HL-60 (cell line): ENCODE results near the gene TNFRSF1B.

Experiments
- DNase-seq, 2 experiments: peaks; one replicate each; pipeline ENCODE4 v3.0.0-alpha.2; 2010 to 2020; ENCODE audit warnings: low read depth in 1 of 2, low spot score in 1 of 2
- H3K27ac ChIP-seq: fragments of 250-450 bp; sonication (Bioruptor Pico); replicated peaks from 2 replicates; pipeline ENCODE4 v1.5.1; 2020; ENCODE audit warnings: mild to moderate bottlenecking, moderate library complexity
- H3K27me3 ChIP-seq: fragments of 250-450 bp; sonication (Bioruptor Pico); 2 replicates; pipeline ENCODE4 v1.5.1; 2021; ENCODE audit warnings: mild to moderate bottlenecking, moderate library complexity; ENCODE audit not compliant: insufficient read depth, poor library complexity, severe bottlenecking
- H3K4me3 ChIP-seq: replicated peaks from 2 replicates; pipeline ENCODE4 v1.5.1; 2011; ENCODE audit warnings: mild to moderate bottlenecking, control low read depth, low read length; ENCODE audit not compliant: insufficient read depth
- CTCF ChIP-seq: IDR thresholded peaks from one replicate; pipeline ENCODE4 v1.5.1; 2011; ENCODE audit warnings: low read length, control low read depth, inconsistent platforms; ENCODE audit not compliant: insufficient read depth
- GABPA ChIP-seq: IDR thresholded peaks from 2 replicates; pipeline ENCODE4 v1.6.1; 2012; ENCODE audit warnings: low read depth
- POLR2AphosphoS5 ChIP-seq: IDR thresholded peaks from 2 replicates; pipeline ENCODE4 v1.6.1; 2012; ENCODE audit warnings: low read depth
- REST ChIP-seq: IDR thresholded peaks from 2 replicates; pipeline ENCODE4 v1.6.1; 2012; ENCODE audit warnings: low read depth; ENCODE audit not compliant: insufficient replicate concordance
- SPI1 ChIP-seq: IDR thresholded peaks from 2 replicates; pipeline ENCODE4 v1.6.1; 2012; ENCODE audit warnings: low read depth, mild to moderate bottlenecking, borderline replicate concordance

Gene TNFRSF1B

GRCh38 chr1:12128120-12128519 is 38.7 kb upstream of the TNFRSF1B start:
- Histone ChIP-seq H3K27ac (no peak overlapping the region), H3K27me3 (no peaks in the 10 kb centered on the region), H3K4me3 (no peak overlapping the region)
- DNase-seq: no peak
- TF ChIP-seq CTCF (no peak), SPI1 (no peak), REST (no peak), GABPA (no peak), POLR2AphosphoS5 (no peak)

GRCh38 chr1:12129624-12130023 is 37.2 kb upstream of the TNFRSF1B start:
- no peak for DNase-seq
- H3K27me3 ChIP-seq: no peaks in the 10 kb centered on the region
- H3K4me3 ChIP-seq: no peak overlapping the region
- TF ChIP-seq REST: no peak
- TF ChIP-seq POLR2AphosphoS5: no peak
- no peak for TF ChIP-seq GABPA
- no peak for TF ChIP-seq SPI1
- TF ChIP-seq CTCF: no peak
- H3K27ac ChIP-seq: no peak overlapping the region

- Histone ChIP-seq H3K4me3 (no peak overlapping the region), H3K27me3 (no peaks in the 10 kb centered on the region), H3K27ac (no peak overlapping the region)
- TF ChIP-seq CTCF: no peak
- no peak for TF ChIP-seq REST
- TF ChIP-seq GABPA: no peak
- TF ChIP-seq SPI1: no peak
- TF ChIP-seq POLR2AphosphoS5: no peak
- no peak for DNase-seq
These were observed 36.2 kb upstream of the TNFRSF1B start for GRCh38 chr1:12130466-12131130.
